Measurements from ENCODE around the gene AUH.
"Not testable (repeated sequence)": the region's sequence is repeated elsewhere in the genome, so short reads cannot be mapped to it uniquely, and the experiment has no call there.

The AUH gene

DNA sequence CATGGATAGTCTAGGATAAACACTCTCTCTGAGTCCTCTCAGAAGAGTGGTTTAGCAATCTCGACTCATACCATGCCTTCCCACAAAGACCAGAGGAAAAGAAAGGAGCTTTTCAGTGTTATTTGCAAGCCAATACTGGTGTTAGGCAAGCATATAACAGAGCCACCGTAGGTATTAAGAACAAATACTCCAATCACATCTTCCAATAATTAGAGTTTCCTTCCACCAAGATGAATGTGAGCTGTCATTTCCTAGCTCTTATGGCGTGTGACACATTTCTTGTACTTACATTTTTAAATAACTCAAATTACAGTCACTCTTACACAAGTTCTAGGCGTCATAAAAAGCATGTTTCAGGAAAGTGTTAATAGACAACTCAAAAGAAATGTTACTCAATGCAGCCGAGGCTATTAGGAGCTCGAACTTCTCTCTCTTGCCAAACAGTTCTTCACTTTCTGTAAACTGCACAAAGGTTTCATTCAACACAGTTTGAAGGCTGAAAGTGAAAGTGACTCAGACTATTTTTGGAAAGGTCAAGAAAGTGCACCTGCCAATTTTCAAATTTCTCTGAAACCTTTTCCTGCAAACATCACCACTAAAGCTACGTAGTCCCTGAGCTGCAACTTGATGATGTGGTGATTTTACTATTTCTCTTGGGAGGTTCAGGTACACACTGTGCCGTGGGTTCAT, 153.8 kb downstream of the AUH start:
- DNase-seq (ENCODE audit: low spot score) = peak; percentile 39

DNA sequence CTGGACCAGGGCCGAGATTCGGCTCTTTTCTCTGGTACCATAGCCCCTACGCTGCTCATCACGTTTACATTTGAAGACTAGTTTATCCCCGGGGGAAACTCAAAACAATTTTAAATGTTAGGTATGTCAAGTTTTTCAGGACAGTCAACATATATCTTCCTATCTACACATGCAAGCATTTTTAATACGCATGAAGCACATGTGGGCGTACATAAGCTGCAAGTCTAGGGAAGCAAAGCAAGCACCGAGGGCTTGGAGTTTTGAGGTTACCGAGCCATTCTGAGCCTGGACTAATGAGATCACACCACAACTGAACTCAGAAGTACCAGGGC, 154.4 kb downstream of the AUH start:
- DNase-seq (ENCODE audit: low spot score) = no peak

DNA sequence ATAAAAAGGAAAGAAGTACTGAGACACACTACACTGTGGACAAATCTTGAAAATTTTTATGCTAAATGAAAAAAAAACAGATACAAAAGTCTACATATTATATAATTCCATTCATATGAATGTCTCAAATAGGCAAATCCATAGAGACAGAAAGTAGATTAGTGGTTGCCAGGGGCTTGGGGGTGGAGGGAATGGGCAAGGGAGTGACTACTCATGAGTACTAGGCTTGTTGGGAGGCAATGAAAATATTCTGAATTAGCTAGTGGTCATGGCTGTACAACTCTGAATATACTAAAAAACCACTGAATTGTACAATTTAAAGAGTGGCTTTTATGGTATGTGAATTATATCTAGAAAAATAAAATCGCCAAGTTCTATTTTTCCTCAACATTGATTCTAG, 154.9 kb downstream of the AUH start:
- no peak for DNase-seq (ENCODE audit: low spot score)

DNA sequence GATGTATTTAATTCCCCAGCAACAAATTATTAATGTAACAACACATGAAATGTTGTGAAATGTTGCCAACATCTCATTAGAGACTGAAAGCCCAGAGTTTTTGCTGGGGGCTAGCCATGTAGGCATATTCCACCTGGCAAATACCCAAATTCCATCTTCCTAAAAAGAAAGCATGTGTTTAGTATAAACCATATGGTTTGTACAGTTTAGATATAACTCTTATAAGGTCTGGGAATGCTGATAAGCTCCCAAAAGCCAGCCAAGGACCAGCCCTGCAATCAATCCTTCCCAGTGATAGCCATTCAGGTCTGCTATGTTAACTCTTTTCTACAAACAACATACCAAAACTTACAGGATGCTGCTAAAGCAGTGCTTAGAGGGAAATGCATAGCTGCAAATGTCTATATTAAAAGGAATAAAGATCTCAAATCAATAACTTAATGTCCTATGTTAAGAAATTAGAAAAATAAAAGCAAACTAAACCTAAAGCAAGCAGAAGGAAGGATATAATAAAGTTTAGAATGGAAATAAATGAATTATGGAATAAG, 158.9 kb downstream of the AUH start:
- DNase-seq (ENCODE audit: low spot score) = no peak

DNA sequence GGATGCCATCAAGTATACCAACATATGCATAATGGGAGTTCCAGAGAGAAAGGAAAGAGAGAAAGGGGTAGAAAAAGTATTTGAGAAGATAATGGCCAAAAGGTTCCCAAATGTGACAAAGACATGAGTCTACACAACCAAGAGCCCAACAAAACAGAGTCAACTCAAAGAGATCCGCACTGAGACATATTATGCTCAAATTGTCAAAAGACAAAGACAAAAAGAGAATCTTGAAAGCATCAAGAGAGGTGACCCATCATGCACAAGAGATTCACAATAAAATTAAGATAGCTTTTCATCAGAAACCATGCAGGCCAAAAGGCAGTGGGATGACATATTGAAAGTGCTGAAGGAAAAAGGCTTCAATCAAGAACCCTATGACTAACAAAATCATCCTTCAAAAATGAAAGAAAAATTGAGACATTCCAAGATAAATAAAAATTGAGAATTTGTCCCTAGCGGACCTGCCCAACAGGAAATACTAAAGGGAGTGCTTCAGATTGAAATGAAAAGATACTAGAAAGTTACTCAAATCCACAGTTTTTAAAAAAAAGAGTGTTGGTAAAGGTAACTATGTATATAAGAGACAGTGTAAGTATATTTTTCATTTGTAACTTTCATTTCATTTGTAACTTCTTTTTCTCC, 160.9 kb downstream of the AUH start:
- no peak for DNase-seq (ENCODE audit: low spot score)

DNA sequence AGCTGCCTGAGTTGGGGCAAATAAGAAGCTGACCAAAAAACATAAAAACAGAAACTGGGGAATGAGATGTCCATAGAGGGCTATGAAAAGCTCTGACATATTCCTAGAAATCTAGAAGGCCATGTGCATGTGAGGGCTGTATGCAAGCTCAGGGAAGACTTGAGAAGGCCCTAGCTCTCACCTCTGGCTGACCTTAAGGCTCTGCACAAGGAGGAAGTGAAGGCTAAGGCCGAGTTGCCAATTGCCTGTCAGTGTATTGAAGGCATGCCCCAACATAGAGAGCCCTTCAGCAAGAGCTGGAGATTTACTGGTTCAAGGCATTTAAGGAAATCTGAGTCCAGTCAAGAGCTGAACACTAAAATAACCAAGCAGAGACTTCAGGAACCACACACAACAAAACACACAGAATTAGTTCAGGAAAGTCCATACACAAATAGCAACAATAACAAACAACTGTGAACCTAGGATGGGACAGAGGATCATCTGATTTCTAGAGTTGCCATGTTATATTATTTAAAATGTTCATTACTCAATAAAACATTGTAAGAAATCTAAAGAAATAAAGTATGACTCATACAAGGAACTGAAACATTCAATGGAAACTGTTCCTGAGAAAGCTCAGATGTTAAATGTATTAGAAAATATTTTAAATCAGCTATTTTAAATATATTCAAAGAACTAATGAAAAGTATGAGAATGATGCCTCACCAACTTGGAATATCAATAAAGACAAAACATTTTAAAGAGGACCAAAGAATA, 161.8 kb downstream of the AUH start:
- no peak for DNase-seq (ENCODE audit: low spot score)

DNA sequence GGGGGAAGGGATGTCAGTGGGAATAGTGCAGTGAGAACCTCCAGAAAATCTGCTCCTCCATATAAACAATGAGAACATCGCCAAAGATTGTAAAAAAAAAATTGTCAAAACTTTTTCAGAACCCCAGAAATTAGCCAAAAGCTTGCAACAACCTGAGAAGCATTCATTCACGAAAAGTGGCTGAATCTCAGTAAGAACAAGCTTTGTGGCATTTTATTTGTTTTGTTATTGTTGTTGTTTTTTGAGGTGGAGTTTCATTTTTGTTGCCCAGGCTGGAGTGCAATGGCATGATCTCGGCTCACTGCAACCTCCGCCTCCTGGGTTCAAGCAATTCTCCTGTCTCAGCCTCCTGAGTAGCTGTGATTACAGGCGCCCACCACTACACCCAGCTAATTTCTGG, 162.8 kb downstream of the AUH start:
- DNase-seq (ENCODE audit: low spot score) = not testable (repeated sequence)

DNA sequence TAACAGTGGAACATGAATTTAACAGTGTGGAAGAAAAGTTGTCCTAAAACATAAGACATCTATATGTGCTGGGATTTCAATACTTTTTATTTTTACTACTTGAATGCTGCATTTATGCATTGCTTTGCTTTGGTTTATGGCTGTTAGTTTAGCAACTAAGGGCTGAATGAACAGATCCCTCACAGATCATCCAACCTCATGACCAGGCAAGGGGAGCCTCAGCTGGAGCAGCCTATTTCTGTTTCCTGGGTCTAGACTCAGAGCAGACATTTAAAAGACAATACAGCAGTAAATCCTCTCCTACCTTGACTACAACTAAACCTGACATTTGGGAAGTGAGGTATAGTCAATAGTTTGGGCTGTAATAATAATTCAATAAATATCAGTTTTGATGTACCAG, 163.3 kb downstream of the AUH start:
- no peak for DNase-seq (ENCODE audit: low spot score)

DNA sequence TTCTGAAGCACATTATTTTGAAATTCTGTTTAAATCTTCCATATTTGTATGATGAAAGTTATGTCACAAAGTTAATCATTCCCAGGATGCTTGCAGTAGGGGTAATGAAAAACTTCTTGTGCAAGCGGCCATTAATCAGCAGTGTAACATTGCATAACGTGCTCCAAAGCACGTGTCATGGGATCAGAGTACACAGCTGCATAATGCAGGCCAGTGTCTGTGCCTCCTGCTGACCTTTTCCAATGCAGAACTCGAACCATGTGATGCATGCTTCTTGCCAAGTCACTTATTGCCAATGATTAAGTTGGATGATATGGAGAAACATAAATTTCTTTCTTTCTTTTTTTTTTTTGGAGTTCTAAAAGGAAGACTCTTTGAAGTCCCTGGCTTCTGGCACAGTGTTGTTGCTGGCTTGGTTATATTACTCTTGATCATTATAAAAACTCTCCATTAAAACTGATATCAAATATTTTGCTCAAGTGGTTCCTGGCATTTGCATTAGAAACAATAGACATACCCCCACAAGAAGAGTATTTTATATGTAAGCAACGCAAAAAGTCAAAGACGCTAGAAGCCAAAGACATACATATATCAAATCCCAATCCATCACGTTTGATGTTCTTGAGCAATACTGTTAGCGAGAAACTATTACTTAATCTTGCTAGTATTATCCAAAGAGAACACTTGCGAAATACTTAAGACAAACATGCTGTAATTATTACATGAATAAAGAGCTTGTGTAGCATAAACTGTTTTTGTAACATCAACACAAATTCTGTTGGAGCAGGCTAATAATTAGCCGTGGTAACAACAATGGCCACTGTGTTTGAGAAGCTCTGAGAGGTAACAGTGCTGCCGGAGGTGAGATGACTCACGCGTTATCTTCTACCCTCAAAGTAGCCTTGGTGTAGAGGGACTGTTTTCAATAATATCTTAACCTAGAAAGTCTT, 164.2 kb downstream of the AUH start:
- no peak for DNase-seq (ENCODE audit: low spot score)

DNA sequence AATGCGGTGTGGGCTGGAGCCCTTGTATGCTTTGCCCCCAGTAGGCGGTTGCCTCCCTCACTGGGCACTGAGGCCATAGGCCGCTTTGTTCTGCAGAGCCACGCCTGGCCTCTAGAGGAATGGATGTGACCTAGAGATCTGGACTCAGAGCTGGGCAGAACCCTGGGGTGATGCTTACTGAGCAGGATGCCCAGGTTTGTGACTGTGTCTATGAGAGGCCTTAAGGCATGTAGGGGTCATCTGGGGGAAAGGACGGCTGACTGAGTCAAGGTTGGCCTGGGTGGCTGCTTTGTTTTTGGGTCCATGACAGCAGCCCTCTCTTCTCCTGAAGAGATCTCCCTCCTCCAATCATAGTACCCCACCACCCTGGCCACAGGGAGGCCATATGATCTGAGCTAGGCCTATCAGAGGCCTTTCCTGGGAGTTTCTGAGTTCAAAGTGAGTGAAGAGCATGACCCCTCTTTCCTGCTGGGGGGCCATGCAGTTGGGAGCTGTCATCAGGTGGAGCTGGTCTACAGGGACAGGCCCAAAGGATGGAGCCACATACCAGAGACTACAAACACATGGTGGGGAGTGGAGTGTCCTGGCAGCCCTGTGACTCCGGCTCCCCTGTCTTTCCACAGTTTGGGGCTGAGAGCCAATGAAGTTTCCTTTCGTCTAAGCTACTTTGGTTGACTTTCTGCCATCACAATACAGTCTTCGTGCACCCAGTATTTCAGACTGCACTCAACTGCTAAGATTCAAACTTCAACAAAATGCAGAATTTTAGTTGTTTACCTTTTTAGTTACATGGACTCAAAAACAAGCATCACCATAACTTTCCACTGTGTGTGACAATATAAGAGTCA, 165.4 kb downstream of the AUH start:
- no peak for DNase-seq (ENCODE audit: low spot score)

DNA sequence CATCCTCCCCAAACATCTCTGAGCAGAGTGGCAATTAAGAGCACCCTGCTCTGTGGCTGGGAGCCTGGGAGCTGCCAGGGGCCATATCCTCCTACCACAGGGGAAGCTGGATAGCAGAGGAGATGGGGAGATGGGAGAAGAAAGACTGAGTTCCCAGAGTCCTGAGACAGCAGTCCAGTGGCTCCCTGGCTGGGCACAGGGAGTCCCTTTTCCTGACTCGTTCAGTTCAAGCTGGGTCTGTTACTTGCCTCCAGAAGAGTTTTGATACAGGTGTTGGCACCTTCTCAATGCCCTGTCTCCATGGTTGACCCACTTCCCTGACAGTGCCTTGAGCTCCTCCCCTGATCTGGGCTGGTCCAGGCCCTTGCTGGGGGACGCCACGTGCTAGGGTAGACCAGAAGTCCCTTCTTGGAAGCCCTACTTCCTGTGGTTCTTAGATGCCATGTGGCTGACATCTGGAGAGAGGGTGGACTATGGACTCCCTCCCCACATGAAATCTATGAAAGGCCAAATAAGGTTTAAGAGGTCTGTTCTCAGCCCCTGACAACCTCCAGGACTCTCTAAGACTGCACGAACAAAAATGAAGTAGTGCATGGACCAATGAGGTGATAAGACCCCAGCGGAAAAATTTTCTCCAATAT, 166.2 kb downstream of the AUH start:
- DNase-seq (ENCODE audit: low spot score) = no peak

DNA sequence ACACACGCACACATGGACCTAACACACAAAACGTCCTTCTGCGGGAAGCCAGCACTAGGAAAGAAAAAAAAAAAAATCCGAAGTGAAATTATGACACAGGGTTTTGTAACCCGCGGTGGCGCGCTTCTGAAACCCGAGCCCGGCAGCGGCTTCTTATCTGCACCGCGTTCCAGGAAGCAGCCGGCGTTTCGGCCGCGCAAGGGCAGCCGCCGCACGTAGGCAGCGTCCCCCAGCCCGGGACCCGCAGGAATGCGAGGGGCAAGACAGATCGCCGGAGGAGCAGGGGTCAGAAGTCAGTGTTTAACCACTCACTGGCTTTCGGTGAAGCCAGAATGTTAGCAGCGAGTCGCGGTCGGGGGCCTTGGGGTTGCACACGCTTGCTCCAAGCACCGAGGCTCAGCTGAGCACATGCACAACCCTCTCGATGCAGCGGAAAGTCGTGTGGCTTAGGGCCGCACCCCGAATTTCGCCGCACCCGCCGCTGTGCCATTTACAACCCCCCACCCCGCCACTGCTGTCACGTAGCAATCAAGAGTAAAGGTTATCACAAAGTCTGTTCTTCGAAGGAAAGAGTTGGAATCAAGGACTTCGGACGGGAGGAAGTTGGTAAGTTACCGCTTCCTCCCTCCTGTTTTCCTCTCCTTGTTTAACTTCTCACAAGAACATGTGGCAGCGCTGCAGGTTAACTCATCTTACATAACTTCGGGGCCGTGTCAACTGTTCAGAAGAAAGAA, 167.9 kb downstream of the AUH start:
- peak; percentile 54 for DNase-seq (ENCODE audit: low spot score)

DNA sequence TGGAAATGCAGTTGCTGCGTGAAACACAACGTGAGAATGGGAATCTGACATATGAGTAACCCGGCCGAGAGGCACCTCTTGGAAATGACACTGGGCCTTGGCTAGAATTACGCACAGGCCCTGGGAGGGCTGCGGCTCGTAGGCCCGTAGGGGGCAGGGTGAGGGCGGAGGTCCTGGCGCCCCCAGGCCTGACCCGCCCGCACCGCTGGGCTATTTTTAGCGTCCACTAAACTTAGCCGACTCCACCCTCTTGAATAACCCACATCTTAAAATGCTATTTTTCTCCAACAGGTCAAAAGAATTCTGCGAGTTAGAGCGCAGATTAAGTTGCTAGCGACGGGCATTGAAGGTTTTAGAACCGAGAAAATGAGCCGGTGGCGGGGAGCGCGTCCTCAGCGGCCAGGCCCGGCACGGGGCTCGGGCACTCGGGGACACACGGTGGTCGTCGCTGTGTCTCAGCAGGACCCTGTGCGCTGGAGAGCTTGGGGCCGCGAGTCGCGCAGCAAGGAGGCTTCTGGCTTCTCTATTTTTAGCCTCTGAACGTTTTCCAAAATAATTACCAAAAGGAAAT, 168.5 kb downstream of the AUH start:
- DNase-seq (ENCODE audit: low spot score) = peak; percentile 41

DNA sequence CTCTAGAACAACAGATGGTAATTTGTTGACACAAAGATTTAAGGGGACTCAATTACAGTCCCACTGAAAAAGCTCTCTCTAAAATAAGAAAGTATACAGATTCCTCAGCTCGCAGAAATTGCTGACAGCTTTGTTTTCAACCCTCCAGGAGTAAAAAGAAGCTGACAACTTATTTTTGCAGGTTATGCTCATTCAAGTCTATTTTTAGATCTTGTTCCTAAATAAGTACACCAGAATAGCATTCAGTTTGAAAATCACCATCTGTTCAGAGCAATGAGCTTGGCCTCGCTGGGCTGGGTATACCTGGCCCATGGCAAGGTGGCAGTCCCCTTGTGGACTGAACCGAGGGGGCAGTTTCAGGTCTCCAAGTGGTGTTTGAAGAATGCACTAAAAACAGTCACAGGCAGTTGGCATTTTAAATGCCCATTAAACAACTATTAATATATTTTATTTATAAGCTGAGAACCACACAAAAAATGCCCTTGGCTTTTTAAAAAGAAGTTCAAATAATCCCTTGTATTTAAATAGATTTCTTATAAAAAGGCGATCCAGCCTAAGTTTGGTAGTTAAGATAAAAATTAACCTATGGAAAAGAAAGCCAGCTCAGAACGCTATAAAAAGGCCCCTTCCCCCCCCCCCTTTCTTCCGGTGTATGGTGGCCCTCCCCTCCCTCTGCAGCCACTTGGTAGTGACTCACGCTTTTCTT, 169.2 kb downstream of the AUH start:
- no peak for DNase-seq (ENCODE audit: low spot score)

DNA sequence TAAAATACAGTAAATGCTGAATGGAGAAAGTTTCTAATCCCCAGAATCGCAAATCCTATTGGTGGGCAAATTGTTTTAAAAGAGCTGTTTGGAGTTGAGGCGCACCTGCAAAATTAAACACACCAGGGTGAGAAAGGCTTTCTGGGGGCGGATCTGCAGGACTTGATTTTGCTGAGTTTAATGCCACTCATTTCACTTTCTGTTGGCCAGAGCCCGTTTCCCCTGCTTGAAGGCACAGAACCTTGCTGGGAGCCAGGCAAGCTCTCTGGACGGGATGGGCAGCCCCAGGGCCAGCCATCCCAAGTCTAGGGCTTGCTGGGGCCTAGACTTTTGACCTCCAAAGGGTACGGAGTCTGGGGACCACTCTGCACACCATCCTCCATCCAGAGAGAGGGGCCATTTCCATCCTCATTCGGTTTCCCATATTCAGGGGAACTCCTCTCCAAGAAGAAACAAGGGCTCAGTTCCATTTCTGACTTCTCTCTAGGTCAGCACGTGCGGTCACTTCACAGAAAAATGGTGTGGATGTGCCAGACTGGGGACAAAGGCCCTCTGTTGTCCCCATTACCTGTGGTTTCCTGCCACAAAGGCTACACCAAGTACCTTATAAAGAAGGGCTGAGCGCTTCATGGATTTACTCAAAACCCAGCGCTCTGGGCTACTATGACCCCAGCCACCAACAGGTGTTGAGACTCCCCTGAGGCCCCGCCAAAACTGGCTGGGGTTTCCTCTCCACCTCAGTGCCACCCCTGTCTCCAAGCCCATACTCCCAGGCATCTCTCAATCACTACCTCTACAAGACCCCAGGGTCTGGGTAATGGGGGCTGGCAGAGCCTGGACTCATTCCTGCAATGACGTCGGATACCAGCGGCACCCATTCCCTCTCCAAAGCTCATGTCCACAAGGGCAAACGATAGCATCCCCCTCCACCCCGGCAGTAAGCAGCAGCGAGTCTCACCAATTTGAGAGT, 170.0 kb downstream of the AUH start:
- no peak for DNase-seq (ENCODE audit: low spot score)

DNA sequence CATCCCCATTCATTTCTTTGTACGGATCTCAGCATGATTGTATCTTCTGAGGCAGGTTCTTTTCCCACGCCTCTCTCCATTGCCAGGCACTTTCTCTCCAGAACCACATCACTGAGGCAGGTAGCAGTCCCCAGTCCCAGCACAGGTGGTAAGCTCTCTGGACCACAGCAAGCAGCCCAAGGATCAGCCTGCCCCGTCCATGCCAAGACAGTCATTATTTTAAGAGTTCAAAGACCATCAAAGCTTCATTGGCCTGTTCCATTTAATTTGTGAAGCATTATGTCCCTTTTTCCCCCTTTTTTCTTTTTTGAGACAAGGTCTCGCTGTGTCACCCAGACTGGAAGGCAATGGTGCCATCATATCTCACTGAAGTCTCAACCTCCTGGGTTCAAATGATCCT, 171.7 kb downstream of the AUH start:
- DNase-seq (ENCODE audit: low spot score) = no peak

DNA sequence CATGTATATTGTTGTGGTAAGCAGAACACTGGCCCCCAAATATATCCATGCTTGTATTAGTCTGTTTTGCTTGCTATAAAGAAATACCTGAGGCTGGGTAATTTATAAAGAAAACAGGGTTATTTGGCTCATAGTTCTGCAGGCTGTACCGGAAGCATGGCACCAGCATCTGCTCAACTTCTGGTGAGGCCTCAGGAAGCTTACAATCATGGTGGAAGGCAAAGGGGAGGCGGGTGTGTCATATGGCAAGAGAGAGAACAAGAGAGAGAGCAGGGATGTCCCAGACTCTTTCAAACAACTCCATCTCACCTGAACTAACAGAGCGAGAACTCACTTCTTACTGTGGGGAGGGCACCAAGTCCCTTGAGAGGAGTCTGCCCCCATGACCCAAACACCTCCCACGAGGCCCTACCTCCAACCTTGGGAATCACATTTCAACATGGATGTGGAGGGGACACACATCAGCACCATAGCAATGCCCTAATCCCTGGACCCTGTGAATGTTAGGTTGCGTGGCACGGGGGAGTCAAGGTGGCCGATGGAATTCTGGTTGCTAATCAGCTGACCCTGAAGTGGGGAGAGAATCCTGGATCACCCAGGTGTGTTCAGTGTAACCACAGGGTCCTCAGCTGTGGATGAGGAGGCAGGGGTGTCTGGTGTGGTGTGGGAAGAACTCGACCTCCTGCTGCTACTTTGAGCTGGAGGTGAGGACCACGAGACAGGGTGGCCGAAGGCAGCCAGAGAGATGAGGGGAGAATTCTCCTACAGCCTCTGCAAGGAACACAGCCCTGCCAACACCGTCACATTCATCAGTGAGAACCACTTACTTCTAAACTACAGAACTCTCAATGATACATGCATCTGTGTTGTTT, 172.8 kb downstream of the AUH start:
- no peak for DNase-seq (ENCODE audit: low spot score)
